HG03064 (cell line): Measurements from ENCODE around the gene ADK.

Source experiments
- ATAC-seq: cut with Tn5 transposase; IDR thresholded peaks from one replicate; pipeline ENCODE4 v1.9.1; 2021; ENCODE audit warnings: low read depth; ENCODE audit not compliant: unreplicated experiment

The ADK gene

GRCh38 chr10:74684462-74684861, 533.4 kb downstream of the ADK start:
- ATAC-seq = no peak

DNA sequence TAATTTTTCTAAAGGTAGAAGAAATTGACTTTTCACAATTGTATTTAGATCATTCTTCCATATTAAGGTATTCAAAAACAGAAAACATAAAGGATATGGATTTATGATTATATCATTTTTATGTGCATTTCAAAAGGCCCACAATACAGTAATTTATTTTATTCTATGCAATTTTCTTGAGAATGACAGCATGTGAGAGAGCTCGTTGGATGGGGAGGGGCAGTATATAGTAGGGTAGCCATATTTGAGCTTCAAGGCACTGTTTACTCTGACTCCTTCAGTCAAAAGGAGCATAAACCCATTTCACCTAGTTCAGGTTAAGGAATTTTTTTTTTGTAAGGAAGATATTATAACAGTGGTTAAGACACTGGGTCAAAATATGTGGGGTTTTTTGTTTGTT, 534.5 kb downstream of the ADK start:
- ATAC-seq = no peak

DNA sequence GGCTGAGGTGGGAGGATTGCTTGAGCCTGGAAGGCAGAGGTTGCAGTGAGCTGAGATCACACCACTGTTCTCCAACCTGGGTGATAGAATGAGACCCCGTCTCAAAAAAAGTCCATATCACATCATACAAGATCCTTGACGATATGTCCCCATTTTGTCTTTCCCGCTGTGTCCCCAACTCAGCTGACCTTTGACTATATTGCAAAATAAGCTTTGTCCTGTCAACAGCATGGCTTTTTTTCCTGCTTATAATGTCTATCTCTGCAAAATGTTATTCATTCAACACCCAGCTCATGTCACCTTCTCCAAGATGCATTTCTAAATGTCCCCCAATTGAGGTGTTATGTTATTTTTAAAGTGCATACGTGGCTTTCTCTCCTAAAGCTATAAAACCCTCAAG, 539.4 kb downstream of the ADK start:
- ATAC-seq = no peak

DNA sequence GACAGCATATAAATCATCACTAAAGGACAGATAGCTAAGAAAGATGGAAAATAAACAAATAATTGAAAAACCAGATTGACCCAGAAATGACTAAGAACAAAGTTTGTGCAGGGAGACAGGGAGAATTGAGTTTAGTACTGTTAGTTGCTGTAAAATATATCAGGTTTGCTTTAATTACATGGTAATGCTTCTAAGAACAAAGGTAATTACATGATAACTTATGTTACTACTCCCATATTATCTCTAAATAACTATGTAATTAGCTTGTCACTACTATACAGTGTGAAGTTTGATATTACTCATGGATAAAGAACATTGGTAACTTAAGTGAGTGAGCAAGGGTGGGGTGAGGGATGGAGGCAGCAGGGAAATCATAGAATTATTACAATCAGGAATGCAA, 540.1 kb downstream of the ADK start:
- no peak for ATAC-seq

DNA sequence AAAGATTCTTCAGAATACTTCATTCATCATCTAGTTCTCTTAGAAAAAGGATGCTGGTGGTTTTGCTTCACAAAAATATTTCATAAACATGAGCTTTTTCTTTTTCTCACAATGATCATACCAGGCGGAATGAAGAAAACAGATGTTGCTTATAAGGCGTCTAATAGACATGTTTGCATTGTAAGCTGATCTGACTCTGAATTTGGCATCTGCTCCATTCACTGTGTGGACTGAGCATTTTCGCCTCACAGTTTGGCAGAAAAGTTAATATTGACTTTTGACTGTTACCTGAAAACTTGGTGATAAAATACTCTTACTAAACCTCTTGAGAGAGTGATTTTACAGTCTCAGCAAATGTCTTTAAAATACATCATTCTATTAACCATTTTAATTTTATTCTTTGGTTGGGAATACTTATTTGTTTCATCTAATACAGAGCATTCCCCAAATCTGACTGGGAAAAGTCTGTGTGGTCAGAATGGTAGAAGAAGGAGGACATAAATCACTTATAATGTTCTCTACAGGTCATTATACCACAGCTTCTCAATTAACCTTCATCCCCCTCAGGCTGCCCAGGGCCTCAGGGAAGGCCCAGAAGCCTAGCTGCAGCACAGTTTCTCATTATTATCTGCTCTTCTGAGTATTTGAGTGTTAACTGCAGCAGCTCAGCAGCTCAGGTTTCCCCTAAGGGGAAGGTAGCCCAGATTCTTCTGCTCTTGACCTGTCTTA, 553.8 kb downstream of the ADK start:
- no peak for ATAC-seq

- ATAC-seq = no peak
Measured at GRCh38 chr10:74705358-74705980, 554.4 kb downstream of the ADK start.

DNA sequence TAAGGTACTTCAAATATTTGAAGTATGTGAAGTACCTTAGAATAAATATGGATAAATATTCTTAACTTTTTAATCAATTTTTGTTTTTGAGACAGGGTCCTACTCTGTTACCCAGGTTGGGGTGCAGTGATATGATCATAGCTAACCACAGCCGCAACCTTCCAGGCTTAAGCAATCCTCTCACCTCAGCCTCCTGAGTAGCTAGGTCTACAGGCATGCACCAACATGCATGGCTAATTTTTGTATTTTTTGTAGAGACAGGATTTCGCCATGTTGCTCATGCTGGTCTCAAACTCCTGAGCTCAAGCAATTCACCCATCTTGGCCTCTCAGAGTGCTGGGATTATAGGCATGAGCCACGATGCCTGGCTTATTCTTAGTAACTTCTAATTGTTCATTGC, 555.9 kb downstream of the ADK start:
- no peak for ATAC-seq

DNA sequence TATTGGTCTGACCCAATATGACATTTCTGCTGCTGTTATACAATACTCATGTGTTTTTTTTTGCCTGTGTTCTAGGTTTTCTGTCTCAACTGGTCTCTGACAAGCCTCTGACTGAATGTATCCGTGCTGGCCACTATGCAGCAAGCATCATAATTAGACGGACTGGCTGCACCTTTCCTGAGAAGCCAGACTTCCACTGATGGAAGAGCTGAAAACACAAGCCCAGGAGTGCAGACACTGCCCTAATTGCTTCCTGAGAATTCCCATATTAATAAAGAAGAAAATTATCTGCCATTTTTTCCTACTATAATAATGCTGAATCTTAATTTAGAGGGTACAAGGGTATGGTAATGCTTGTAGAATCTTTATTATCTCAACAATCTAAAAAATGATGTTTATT, 557.2 kb downstream of the ADK start:
- no peak for ATAC-seq

DNA sequence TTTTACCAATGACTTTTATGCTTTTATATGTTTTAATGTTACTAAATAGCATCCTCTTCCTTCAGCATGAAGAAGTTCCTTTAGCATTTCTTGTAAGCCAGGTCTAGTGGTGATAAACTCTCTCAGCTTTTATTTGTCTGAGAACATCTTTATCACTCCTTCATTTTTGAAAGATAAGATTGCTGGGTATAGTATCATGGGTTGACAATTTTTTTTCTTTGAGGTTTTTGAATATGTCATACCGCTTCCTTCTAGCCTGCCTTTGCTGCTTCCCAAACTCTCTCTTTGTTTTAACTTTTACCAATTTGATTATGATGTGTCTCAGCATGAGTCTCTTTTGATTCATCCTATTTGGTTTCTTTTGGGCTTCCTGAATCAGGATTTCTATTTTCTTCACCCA, 567.2 kb downstream of the ADK start:
- ATAC-seq = no peak

DNA sequence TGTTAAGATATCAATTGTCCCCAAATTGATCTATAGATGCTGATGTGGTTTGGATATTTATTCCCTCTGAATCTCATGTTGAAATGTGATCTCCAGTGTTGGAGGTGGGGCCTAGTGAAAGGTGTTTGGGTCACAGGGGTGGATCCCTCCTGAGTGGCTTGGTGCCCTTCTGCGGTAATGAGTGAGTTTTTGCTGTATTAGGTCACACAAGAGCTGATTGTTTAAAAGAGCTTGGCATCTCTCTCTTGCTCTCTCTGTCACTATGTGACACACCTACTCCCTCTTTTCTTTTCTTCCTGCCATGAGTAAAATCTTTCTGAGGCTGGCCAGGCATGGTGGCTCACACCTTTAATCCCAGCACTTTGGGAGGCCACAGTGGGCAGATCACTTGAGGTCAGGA, 577.2 kb downstream of the ADK start:
- no peak for ATAC-seq

DNA sequence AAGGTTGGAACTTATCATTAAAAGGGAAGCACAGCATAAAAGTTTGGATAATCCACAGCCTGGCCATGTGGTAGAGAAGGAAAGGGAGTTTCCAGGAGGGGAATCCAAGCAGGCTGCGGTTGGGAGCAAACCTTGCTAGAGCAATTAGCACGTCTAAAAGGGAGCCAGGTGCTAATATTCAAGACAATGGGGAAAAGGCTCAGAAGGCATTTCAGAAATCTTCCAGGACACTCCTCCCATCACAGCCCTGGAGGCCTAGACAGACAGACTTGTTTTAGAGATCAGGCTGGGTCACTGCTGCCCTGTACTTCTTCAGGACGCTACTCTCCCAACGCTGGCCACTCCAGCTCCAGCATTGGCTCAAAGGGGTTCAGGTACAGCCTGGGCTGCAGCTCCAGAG, 579.2 kb downstream of the ADK start:
- ATAC-seq = no peak

GRCh38 chr10:74733612-74734011, 582.6 kb downstream of the ADK start:
- no peak for ATAC-seq

DNA sequence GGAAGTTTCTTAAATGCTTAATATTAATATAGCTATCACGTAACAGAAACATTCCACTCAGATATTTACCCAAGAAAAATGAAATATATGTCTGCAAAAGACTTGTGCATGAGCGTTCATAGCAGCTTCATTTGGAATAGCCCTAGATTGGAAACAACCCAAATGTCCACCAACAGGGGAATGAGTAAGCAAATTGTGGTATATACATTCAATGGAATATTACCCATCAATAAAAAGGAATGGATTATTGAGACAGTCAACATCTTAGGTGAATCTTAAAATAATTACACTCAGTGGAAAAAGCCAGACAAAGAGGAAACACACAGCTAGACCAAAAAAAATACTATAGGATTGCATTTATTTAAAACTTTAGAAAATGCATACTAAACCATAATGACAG, 585.0 kb downstream of the ADK start:
- ATAC-seq = no peak

DNA sequence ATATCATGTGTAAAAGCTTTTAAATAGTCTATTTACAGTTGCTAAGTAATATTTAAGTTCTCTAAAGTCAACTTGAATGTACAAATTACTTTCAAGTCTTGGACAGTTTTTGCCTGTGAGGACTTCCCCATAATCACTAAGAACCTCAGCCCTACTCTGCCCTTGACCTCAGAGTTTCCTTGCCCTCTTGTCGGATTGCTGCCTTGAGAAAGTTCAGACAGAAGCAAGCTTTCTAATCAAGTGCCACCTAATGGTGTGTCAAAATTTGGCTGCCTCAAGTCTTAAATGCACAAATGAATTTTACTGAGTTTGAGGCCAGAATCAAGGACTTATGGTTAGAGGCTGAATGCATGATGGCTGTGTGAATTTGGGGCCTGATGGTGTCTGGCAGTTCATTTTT, 587.0 kb downstream of the ADK start:
- no peak for ATAC-seq

DNA sequence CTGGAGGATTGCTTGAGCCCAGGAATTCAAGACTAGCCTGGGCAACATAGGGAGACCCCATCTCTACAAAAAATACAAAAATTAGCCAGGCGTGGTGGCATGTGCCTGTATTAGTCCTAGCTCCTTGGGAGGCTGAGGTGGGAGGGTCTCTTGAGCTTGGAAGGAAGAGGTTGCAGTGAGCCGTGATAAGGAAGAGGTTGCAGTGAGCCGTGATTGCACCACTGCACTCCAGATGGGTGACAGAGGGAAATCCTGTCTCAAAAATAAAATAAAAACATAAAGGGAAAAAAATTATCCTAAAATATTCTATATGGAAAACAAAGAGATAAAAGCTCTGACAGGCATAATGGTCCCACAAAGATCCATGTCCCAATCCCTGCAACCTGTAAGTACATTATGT, 587.5 kb downstream of the ADK start:
- no peak for ATAC-seq

DNA sequence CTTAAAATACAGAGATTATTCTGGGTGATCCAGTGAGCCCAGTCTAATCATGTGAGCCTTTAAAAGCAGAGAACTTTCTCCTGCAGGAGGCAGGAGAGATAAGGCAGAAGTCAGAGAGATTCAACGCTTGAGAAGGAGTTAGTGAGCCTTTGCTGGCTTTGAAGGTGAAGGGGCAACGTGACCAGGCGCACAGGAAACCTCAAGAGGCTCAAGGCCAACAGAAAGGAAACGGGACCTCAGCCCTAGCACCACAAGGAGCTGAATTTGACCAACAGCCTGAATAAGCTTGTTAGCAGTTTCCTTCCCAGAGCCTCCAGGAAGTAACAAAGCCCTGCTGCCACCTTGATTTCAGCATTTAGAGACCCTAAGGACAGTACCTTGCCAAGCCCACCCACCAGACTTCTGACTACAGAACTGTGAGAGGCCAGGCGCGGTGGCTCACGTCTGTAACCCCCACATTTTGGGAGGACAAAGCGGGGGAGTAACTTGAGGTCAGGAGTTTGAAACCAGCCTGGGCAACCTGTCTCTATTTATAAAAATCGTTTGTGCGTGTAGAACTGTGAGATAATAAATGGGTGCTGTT, 588.1 kb downstream of the ADK start:
- ATAC-seq = peak; percentile 82

- no peak for ATAC-seq
Measured at GRCh38 chr10:74743401-74743800, 592.4 kb downstream of the ADK start.

DNA sequence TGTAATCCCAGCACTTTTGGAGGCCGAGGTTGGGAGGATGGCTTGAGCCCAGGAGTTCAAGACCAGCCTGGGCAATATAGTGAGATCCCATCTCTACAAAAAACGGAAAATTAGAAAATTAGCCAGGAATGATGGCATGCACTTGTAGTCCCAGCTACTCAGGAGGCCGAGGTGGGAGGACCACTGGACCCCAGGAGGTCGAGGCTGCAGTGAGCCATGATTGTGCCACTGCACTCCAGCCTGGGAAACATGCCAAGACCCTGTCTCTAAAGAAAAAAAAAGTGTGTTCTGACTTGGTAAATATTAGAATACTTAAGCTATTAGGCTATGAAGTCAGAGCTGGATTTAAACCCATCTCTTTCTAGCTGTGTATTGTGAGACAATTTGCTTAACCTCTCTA, 594.4 kb downstream of the ADK start:
- ATAC-seq = no peak

DNA sequence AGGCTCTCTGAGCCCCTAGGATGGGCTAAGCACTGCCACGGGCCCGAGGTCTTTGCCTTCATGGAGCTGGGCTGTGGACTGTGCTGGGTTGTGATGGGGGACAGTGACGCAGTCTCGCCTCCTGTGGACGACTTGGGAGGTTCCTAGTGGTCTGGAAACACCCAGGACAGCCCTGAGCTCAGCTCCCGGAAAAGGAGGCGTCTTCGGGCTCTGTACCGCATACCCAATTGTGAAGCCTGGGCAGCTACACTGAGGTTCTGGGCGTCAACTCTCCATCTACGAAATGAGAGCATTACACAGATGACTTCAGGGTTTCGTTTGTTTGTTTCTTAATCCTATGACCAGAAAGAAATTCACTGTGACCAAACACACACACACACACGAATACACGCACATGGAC, 595.8 kb downstream of the ADK start:
- ATAC-seq = no peak

GRCh38 chr10:74748468-74749031, 597.5 kb downstream of the ADK start:
- no peak for ATAC-seq

GRCh38 chr10:74750848-74751274, 599.8 kb downstream of the ADK start:
- no peak for ATAC-seq
